ENCODE results near the gene MAG. TPM values are rescaled to one million over a fixed set of nuclear protein-coding genes. Genes with fewer than 3 reads are reported as not detected.

MAG gene
- total RNA-seq, 1 donor from 2014 or later: not detected

GRCh38 chr19:35293808-35294207 lies 1.8 kb downstream of the MAG start:
- Mint-ChIP-seq H3K36me3 (ENCODE audit: low read depth) (no peaks in the 10 kb centered on the region), H3K27me3 (ENCODE audit: low read depth) (peaks cover 9% of the 10 kb centered on the region), H3K4me1 (no peaks in the 10 kb centered on the region), H3K9me3 (no peaks in the 10 kb centered on the region), H3K27ac (ENCODE audit: unreplicated experiment) (no peak overlapping the region), H3K4me3 (no peak overlapping the region)
- no peak for TF ChIP-seq CTCF (conservative IDR thresholded peaks at IDR 0.05)
- no peak for DNase-seq (ENCODE audit: low read depth, low spot score)

- H3K4me1 Mint-ChIP-seq: no peaks in the 10 kb centered on the region
- no peaks in the 10 kb centered on the region for H3K36me3 Mint-ChIP-seq (ENCODE audit: low read depth)
- H3K4me3 Mint-ChIP-seq: no peak overlapping the region
Observed at GRCh38 chr19:35294328-35294727, 2.4 kb downstream of the MAG start.

GRCh38 chr19:35294859-35295791 lies 3.2 kb downstream of the MAG start:
- Mint-ChIP-seq H3K27me3 (ENCODE audit: low read depth) (peaks cover 9% of the 10 kb centered on the region), H3K27ac (ENCODE audit: unreplicated experiment) (no peak overlapping the region), H3K36me3 (ENCODE audit: low read depth) (no peaks in the 10 kb centered on the region), H3K4me3 (no peak overlapping the region), H3K4me1 (no peaks in the 10 kb centered on the region), H3K9me3 (no peaks in the 10 kb centered on the region)
- DNase-seq (ENCODE audit: low read depth, low spot score): no peak
- TF ChIP-seq CTCF (conservative IDR thresholded peaks at IDR 0.05): no peak

More at GRCh38 chr19:35294328-35294727, 2.4 kb downstream of the MAG start:
- DNase-seq (ENCODE audit: low read depth, low spot score): no peak
- Mint-ChIP-seq H3K9me3 (no peaks in the 10 kb centered on the region), H3K27me3 (ENCODE audit: low read depth) (peaks cover 9% of the 10 kb centered on the region), H3K27ac (ENCODE audit: unreplicated experiment) (no peak overlapping the region)
- no peak for TF ChIP-seq CTCF (conservative IDR thresholded peaks at IDR 0.05)

- no peak for DNase-seq (ENCODE audit: low read depth, low spot score)
Observed at GRCh38 chr19:35295792-35296462, 4.0 kb downstream of the MAG start.

More at GRCh38 chr19:35295792-35296462, 4.0 kb downstream of the MAG start:
- Mint-ChIP-seq H3K9me3 (no peaks in the 10 kb centered on the region), H3K27ac (ENCODE audit: unreplicated experiment) (no peak overlapping the region), H3K4me3 (no peak overlapping the region), H3K36me3 (ENCODE audit: low read depth) (no peaks in the 10 kb centered on the region), H3K4me1 (no peaks in the 10 kb centered on the region), H3K27me3 (ENCODE audit: low read depth) (peaks cover 9% of the 10 kb centered on the region)
- TF ChIP-seq CTCF (conservative IDR thresholded peaks at IDR 0.05): no peak

All from neural crest cell (in vitro differentiated cells).